IMR-90 (cell line): ENCODE results near the gene TAL1. TPM values are rescaled to one million over a fixed set of nuclear protein-coding genes. Genes with fewer than 3 reads are reported as not detected.

Experiments
- ATAC-seq: fragments of 200-7000 bp; cut with Tn5 transposase; 2 replicates; pipeline ENCODE4 v1.9.1; 2020; ENCODE audit warnings: low read depth, mild to moderate bottlenecking, moderate library complexity
- BruUV-seq: library from RNA; stranded (reverse); fragments of 400-500 nt; replicated peaks from 2 replicates; lab custom pipeline; 2021; lab: Mats Ljungman, UMichigan
- CTCF ChIA-PET: fragments of 300-600 bp; formaldehyde crosslinking; extraction: SDS; loops from one replicate; lab custom pipeline; 2021; ENCODE audit warnings: antibody characterized with exemption; lab: Yijun Ruan, JAX
- POLR2A ChIA-PET: fragments of 300-600 bp; sonication (Branson Sonifier 250); formaldehyde crosslinking; loops from one replicate; lab custom pipeline; 2022; ENCODE audit warnings: antibody characterized with exemption; ENCODE audit not compliant: unreplicated experiment; lab: Charles Lee
- DNase-seq: peaks from one replicate; pipeline ENCODE4 v3.0.0; 2013
- H2AFZ ChIP-seq: replicated peaks from 2 replicates; pipeline ENCODE3; 2013; ENCODE audit warnings: low read length, mild to moderate bottlenecking; ENCODE audit not compliant: poor library complexity
- H2AK5ac ChIP-seq: 2 replicates; pipeline ENCODE4 v1.6.1; 2013; ENCODE audit warnings: low read depth, low read length, inconsistent platforms
- H2AK9ac ChIP-seq: replicated peaks from 2 replicates; pipeline ENCODE3; 2013; ENCODE audit warnings: mild to moderate bottlenecking, low read depth, low read length, moderate library complexity; ENCODE audit not compliant: poor library complexity
- H2BK120ac ChIP-seq: 2 replicates; pipeline ENCODE4 v1.6.1; 2013; ENCODE audit warnings: low read depth, low read length, inconsistent platforms
- H2BK15ac ChIP-seq: 3 replicates; pipeline ENCODE4 v1.6.1; 2013; ENCODE audit warnings: low read depth, low read length, inconsistent platforms
- H2BK20ac ChIP-seq: 2 replicates; pipeline ENCODE4 v1.6.1; 2013; ENCODE audit warnings: low read depth, mild to moderate bottlenecking, inconsistent platforms, low read length, moderate library complexity
- H2BK5ac ChIP-seq: 2 replicates; pipeline ENCODE4 v1.6.1; 2013; ENCODE audit warnings: mild to moderate bottlenecking, low read depth, low read length, inconsistent platforms; ENCODE audit not compliant: poor library complexity, severe bottlenecking
- H3K14ac ChIP-seq: replicated peaks from 2 replicates; pipeline ENCODE4 v1.6.1; 2013; ENCODE audit warnings: low read depth, low read length, inconsistent platforms
- H3K18ac ChIP-seq: 2 replicates; pipeline ENCODE4 v1.6.1; 2013; ENCODE audit warnings: low read depth, low read length, control low read depth
- H3K23ac ChIP-seq: 2 replicates; pipeline ENCODE4 v1.6.1; 2013; ENCODE audit warnings: low read depth, low read length, inconsistent platforms
- H3K27ac ChIP-seq: 2 replicates; pipeline ENCODE4 v1.5.1; 2013; ENCODE audit warnings: mild to moderate bottlenecking, control low read depth, low read length; ENCODE audit not compliant: insufficient read depth
- H3K27me3 ChIP-seq: 2 replicates; pipeline ENCODE4 v1.6.1; 2013; ENCODE audit warnings: low read length; ENCODE audit not compliant: control insufficient read depth, insufficient read depth
- H3K36me3 ChIP-seq: 2 replicates; pipeline ENCODE4 v1.6.1; 2013; ENCODE audit warnings: low read length, mixed read lengths; ENCODE audit not compliant: control insufficient read depth, insufficient read depth
- H3K4ac ChIP-seq: 2 replicates; pipeline ENCODE4 v1.6.1; 2013; ENCODE audit warnings: low read depth, low read length, inconsistent platforms
- H3K4me1 ChIP-seq: 2 replicates; pipeline ENCODE4 v1.6.1; 2013; ENCODE audit warnings: low read length, mixed read lengths; ENCODE audit not compliant: control insufficient read depth, insufficient read depth
- H3K4me2 ChIP-seq: 2 replicates; pipeline ENCODE4 v1.6.1; 2013; ENCODE audit warnings: low read depth, mild to moderate bottlenecking, control low read depth, low read length, moderate library complexity
- H3K4me3 ChIP-seq: 2 replicates; pipeline ENCODE4 v1.5.1; 2013; ENCODE audit warnings: low read depth, mild to moderate bottlenecking, control low read depth, low read length, moderate library complexity; ENCODE audit not compliant: insufficient read depth
- H3K56ac ChIP-seq: 2 replicates; pipeline ENCODE4 v1.6.1; 2013; ENCODE audit warnings: low read length, inconsistent platforms; ENCODE audit not compliant: insufficient read depth; ENCODE audit errors: extremely low read depth
- H3K79me1 ChIP-seq, 2 experiments: 2 replicates each; pipeline ENCODE4 v1.6.1; 2013; ENCODE audit warnings: low read length in 2 of 2, inconsistent platforms in 1 of 2, low read depth in 1 of 2
- H3K9ac ChIP-seq: 2 replicates; pipeline ENCODE4 v1.6.1; 2013; ENCODE audit warnings: low read depth, low read length, control low read depth
- H3K9me1 ChIP-seq: 2 replicates; pipeline ENCODE4 v1.6.1; 2013; ENCODE audit warnings: low read length, inconsistent platforms; ENCODE audit not compliant: insufficient read depth
- H3K9me3 ChIP-seq: 2 replicates; pipeline ENCODE4 v1.6.1; 2013; ENCODE audit warnings: low read length; ENCODE audit not compliant: control insufficient read depth, insufficient read depth
- H4K20me1 ChIP-seq: 2 replicates; pipeline ENCODE4 v1.6.1; 2013; ENCODE audit warnings: low read length, inconsistent platforms; ENCODE audit not compliant: insufficient read depth
- H4K5ac ChIP-seq: 2 replicates; pipeline ENCODE4 v1.6.1; 2013; ENCODE audit warnings: mild to moderate bottlenecking, low read depth, low read length, control low read depth
- H4K8ac ChIP-seq, 2 experiments: 2 replicates each; pipeline ENCODE4 v1.6.1; 2013; ENCODE audit warnings: low read depth in 2 of 2, low read length in 2 of 2, control low read depth in 1 of 2, inconsistent platforms in 1 of 2
- H4K91ac ChIP-seq: 2 replicates; pipeline ENCODE4 v1.6.1; 2013; ENCODE audit warnings: low read depth, low read length, inconsistent platforms; ENCODE audit not compliant: insufficient read depth
- CHD1 ChIP-seq: IDR thresholded peaks from 2 replicates; pipeline ENCODE4 v1.6.1; 2012; ENCODE audit warnings: low read depth, low read length, improper control_type of control experiment
- MAFK ChIP-seq: IDR thresholded peaks from 2 replicates; pipeline ENCODE4 v1.6.1; 2012; ENCODE audit warnings: low read depth, low read length, improper control_type of control experiment
- WGBS, 2 experiments: methylation state at CpG; one replicate each; pipeline versions ENCODE4 v1.1.5 to v1.1.7; 2013; ENCODE audit warnings: missing lambda C conversion rate in 2 of 2; ENCODE audit not compliant: insufficient read length in 1 of 2; ENCODE audit errors: extremely low coverage in 2 of 2; 5-methylcytosine and 5-hydroxymethylcytosine counted together
- dilution Hi-C: fragments of 300-500 bp; cut with HindIII; formaldehyde crosslinking; loops from one replicate; pipeline ENCODE4 v1.14.3; 2018; ENCODE audit warnings: low sequenced_read_pairs; ENCODE audit not compliant: unreplicated experiment
- in situ Hi-C: fragments of 300-500 bp; cut with MboI; formaldehyde crosslinking; loops from 3 replicates; pipeline ENCODE4 v1.14.3; 2019; ENCODE audit warnings: low sequenced_read_pairs, inconsistent platforms, mixed read lengths
- intact Hi-C: fragments of 100-400 bp; cut with micrococcal nuclease; formaldehyde crosslinking; loops from 2 replicates; pipeline ENCODE4 v1.10.0; 2022
- polyA plus RNA-seq, 3 experiments: library from polyadenylated mRNA; depleted of rRNA; stranded (reverse); fragments of >200 nt; gene quantifications; 2 replicates each; pipeline ENCODE4 v1.2.3, GENCODE V29; 2012; ENCODE audit warnings: low replicate concordance in 1 of 3
- total RNA-seq: library from RNA; depleted of rRNA; stranded (reverse); fragments of >200 nt; gene quantifications from 2 replicates; pipeline ENCODE4 v1.2.3, GENCODE V29; 2012
- TF ChIP-seq, protein P1 (sequence below): fragments of 150-350 bp; IDR thresholded peaks from 2 replicates; pipeline ENCODE4 v1.6.1; 2017; ENCODE audit warnings: mild to moderate bottlenecking, antibody characterized with exemption, low read length, low read depth

TAL1 gene
- total and polyA plus RNA-seq, 2 of the 4 experiments (the other 2 are of a cell fraction) = not detected

DNA sequence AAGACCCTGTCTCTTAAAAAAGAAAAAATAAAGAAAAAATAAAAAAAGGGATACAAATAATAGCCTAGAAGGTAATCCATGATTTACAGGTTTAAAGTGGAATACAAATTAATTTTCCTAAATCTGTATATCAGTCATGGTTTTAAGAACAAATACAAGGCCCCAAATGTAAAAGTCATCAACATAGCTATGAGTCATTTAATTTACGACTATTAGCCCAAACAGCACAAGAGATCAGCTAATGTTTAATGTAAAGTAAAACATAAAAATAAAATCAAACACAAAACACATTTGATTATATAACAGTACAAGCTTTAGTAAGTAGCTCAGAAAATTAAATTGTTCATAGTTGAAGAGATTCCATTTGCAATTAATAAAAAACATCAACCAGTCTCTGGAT is 20.3 kb upstream of the TAL1 start:
- Histone ChIP-seq H2BK20ac (no peak overlapping the region), H2BK5ac (no peak overlapping the region), H3K4ac (no peak overlapping the region), H3K9me1 (no peaks in the 10 kb centered on the region), H4K5ac (no peak overlapping the region), H2AK9ac (no peak overlapping the region), H3K23ac (no peak overlapping the region), H3K14ac (no peak overlapping the region), H3K18ac (no peak overlapping the region), H3K36me3 (no peaks in the 10 kb centered on the region), H2BK15ac (no peak overlapping the region), H3K27ac (no peak overlapping the region), H4K20me1 (no peaks in the 10 kb centered on the region), H3K4me1 (no peaks in the 10 kb centered on the region), H2BK120ac (no peak overlapping the region), H2AK5ac (no peak overlapping the region), H3K79me1 (no peaks in the 10 kb centered on the region), H3K4me2 (no peak overlapping the region), H3K4me3 (no peak overlapping the region), H2AFZ (no peak overlapping the region), H4K8ac (no peak overlapping the region), H3K56ac (no peak overlapping the region), H4K91ac (no peak overlapping the region), H3K27me3 (no peaks in the 10 kb centered on the region), H3K9me3 (no peaks in the 10 kb centered on the region), H3K9ac (no peak overlapping the region)
- in situ Hi-C loops (no loop called here), dilution Hi-C loops (no loop called here), intact Hi-C loops (no loop called here)
- POLR2A ChIA-PET = no interaction called here
- no CpG with 5 or more reads among the region's 1 CpG for WGBS, 2 experiments
- CTCF ChIA-PET = interaction anchor here (4.5 kb wide), 1 partner anchor 11 kb away, joined by 27 read pairs; no protein-coding TSS in a partner anchor
- DNase-seq (no peak), ATAC-seq (no peak)
- no TSS peak for BruUV-seq
- TF ChIP-seq, protein P1, sequence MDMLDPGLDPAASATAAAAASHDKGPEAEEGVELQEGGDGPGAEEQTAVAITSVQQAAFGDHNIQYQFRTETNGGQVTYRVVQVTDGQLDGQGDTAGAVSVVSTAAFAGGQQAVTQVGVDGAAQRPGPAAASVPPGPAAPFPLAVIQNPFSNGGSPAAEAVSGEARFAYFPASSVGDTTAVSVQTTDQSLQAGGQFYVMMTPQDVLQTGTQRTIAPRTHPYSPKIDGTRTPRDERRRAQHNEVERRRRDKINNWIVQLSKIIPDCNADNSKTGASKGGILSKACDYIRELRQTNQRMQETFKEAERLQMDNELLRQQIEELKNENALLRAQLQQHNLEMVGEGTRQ = no peak
- TF ChIP-seq MAFK (no peak), CHD1 (no peak)
